HCT116 (cell line): ENCODE data around the gene FLT3. TPM values are rescaled to one million over a fixed set of nuclear protein-coding genes. Genes with fewer than 3 reads are reported as not detected.

ENCODE experiments used
- ATF3 ChIP-seq: IDR thresholded peaks from 2 replicates; pipeline ENCODE4 v1.6.1; 2012
- CTCF ChIP-seq, 3 experiments: fragments of 200-600 bp in 1 of 3; sonication (generic) in 1 of 3; IDR thresholded peaks in 2 of 3; conservative IDR thresholded peaks in 1 of 3; 2 replicates each; pipeline ENCODE4 v1.5.1; 2012 to 2017; ENCODE audit warnings: low read depth in 2 of 3, low read length in 2 of 3, antibody characterized with exemption in 1 of 3, borderline replicate concordance in 1 of 3, control low read depth in 1 of 3, mild to moderate bottlenecking in 1 of 3, mixed read lengths in 1 of 3, mixed run types in 1 of 3, moderate library complexity in 1 of 3; ENCODE audit not compliant: insufficient read depth in 1 of 3
- EZH2phosphoT487 ChIP-seq: fragments of 200-600 bp; IDR thresholded peaks from 2 replicates; pipeline ENCODE4 v1.6.1; 2018; ENCODE audit warnings: antibody characterized with exemption, borderline replicate concordance
- JUND ChIP-seq: IDR thresholded peaks from 2 replicates; pipeline ENCODE4 v1.6.1; 2012
- SIN3A ChIP-seq: IDR thresholded peaks from 2 replicates; pipeline ENCODE4 v1.6.1; 2012; ENCODE audit warnings: low read depth
- SRF ChIP-seq: IDR thresholded peaks from 2 replicates; pipeline ENCODE4 v1.6.1; 2012; ENCODE audit warnings: low read depth
- TCF7L2 ChIP-seq: IDR thresholded peaks from 2 replicates; pipeline ENCODE4 v1.7.0; 2011; ENCODE audit warnings: borderline replicate concordance, inconsistent platforms; ENCODE audit not compliant: insufficient read depth, insufficient read length; ENCODE audit errors: extremely low read depth
- ZBTB33 ChIP-seq: IDR thresholded peaks from 2 replicates; pipeline ENCODE4 v1.6.1; 2011; ENCODE audit warnings: mild to moderate bottlenecking, low read length, moderate library complexity; ENCODE audit not compliant: insufficient replicate concordance; ENCODE audit errors: extremely low read depth
- ZFX ChIP-seq: fragments of 450-650 bp; IDR thresholded peaks from 2 replicates; pipeline ENCODE4 v1.6.1; 2017
- total RNA-seq: library from RNA; stranded (reverse); gene quantifications from one replicate; pipeline ENCODE4 v1.2.1, GENCODE V29; 2021; ENCODE audit not compliant: unreplicated experiment

FLT3 gene
- total RNA-seq, 1 experiment from 2014 or later, result 0.17 TPM

GRCh38 chr13:27962128-27962841, 138.1 kb downstream of the FLT3 start (continued):
- no peak for TF ChIP-seq CTCF (IDR thresholded peaks at IDR 0.05 in 2 of 3, conservative IDR thresholded peaks at IDR 0.05 in 1 of 3; ENCODE audit: borderline replicate concordance in 1 of 3, insufficient read depth in 1 of 3, low read depth in 2 of 3, low read length in 2 of 3)
- no peak for TF ChIP-seq TCF7L2
- TF ChIP-seq ZFX, result no peak
- TF ChIP-seq EZH2phosphoT487, result no peak
- no peak for TF ChIP-seq ZBTB33
- TF ChIP-seq JUND, result no peak
- TF ChIP-seq ATF3, result no peak
- TF ChIP-seq SRF, result no peak
- TF ChIP-seq SIN3A, result no peak
- TF ChIP-seq, all 23 proteins: peak for 0
